ENCODE measurements around the gene PFDN5. TPM values are rescaled to one million over a fixed set of nuclear protein-coding genes. Genes with fewer than 3 reads are reported as not detected.

PFDN5 gene
- total and polyA plus RNA-seq, 2 experiments from 2014 or later: 199 to 567 TPM

DNA sequence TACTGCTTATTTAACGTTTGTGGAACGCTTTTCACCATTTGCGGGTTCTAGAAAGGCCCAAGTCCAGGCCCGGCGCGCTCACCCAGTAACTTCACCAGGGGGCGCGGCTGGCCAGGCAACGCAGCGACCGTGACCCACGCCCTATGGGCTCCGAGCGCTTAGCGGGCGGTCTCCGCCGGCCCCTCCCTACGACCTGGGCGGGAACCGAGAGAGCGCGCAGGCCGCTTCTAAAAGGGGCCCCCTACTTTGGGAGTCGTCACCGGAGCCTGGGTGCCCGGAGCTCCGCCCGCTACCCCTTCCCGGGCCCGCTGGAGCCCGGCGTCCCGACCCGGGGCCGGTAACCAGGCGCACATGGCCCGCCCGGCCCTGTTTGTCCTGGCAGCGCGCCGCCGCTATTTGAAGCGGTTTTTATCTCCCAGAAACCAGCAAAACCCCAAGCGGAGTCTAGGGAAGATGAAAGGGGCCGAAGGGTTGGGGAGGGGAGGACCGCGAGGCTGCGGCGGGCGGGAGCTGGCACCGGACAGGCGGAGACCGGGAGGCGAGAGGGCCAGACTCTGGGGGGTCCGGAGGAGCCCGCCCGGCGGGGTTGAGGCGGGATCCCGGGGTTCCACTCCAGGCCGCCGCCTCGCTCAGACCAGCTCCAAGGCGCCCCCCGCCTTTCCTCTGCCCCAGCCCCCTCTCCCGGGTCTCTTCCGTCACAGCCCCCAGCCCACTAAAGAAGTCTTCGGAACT is 29.6 kb downstream of the PFDN5 start:
- Histone ChIP-seq H3K4me3 (peak overlapping the region; percentile 85), H4K20me1 (replicated peaks; ENCODE audit: insufficient read depth) (no peaks in the 10 kb centered on the region), H3K4me2 (peak overlapping the region; percentile 85), H3K27me3 (ENCODE audit: insufficient read depth) (peaks cover 78% of the 10 kb centered on the region), H3K27ac (ENCODE audit: low read depth) (no peak overlapping the region), H3K36me3 (ENCODE audit: insufficient read depth) (no peaks in the 10 kb centered on the region; the same call in 1 of the 2 replicates), H3F3A (replicated peaks; ENCODE audit: low read depth) (peaks cover 16% of the 10 kb centered on the region), H3K79me2 (replicated peaks; ENCODE audit: insufficient read depth) (no peaks in the 10 kb centered on the region), H2AFZ (peak overlapping the region; percentile 98), H3K9me2 (ENCODE audit: insufficient read depth) (no peaks in the 10 kb centered on the region), H3K4me1 (ENCODE audit: insufficient read depth) (peaks cover 29% of the 10 kb centered on the region)
- ATAC-seq (peak; percentile 51), DNase-seq (ENCODE audit: low spot score) (peak; percentile 95)
- Mint-ChIP-seq H3K9me3 (no peaks in the 10 kb centered on the region; the same call in 2 of the 3 replicates), H3K36me3 (ENCODE audit: low read depth) (peaks cover 3% of the 10 kb centered on the region), H3K4me1 (peaks cover 29% of the 10 kb centered on the region), H3K27ac (no peak overlapping the region), H3K4me3 (peak overlapping the region; percentile 75), H3K27me3 (ENCODE audit: insufficient read depth, low read depth, poor library complexity) (peaks cover 66% of the 10 kb centered on the region)
- TF ChIP-seq NANOG (IDR thresholded peaks at IDR 0.05; ENCODE audit: borderline replicate concordance) (no peak), STAT1 (IDR thresholded peaks at IDR 0.05; ENCODE audit: unreplicated experiment) (no peak), POLR2AphosphoS5 (IDR thresholded peaks at IDR 0.05; ENCODE audit: low read depth) (peak; percentile 38; the same call in 1 of the 2 replicates), EZH2 (IDR thresholded peaks at IDR 0.05; ENCODE audit: low read depth, unreplicated experiment) (peak; percentile 56), ZNF331 (CRISPR knock-in tag; IDR thresholded peaks at IDR 0.05; ENCODE audit: low read depth) (no peak), ETS1 (IDR thresholded peaks at IDR 0.05) (no peak), EZH2phosphoT487 (IDR thresholded peaks at IDR 0.05; ENCODE audit: unreplicated experiment) (no peak), JUNB (IDR thresholded peaks at IDR 0.05; ENCODE audit: unreplicated experiment) (no peak), CREB1 (CRISPR knock-in tag; IDR thresholded peaks at IDR 0.05; ENCODE audit: low read depth) (0 out of 2 replicates have a peak, but pooled peaks have one; percentile 41), ZNF114 (CRISPR knock-in tag; IDR thresholded peaks at IDR 0.05) (no peak), REST (IDR thresholded peaks at IDR 0.05; ENCODE audit: unreplicated experiment) (no peak)
- TF ChIP-seq, protein P1, sequence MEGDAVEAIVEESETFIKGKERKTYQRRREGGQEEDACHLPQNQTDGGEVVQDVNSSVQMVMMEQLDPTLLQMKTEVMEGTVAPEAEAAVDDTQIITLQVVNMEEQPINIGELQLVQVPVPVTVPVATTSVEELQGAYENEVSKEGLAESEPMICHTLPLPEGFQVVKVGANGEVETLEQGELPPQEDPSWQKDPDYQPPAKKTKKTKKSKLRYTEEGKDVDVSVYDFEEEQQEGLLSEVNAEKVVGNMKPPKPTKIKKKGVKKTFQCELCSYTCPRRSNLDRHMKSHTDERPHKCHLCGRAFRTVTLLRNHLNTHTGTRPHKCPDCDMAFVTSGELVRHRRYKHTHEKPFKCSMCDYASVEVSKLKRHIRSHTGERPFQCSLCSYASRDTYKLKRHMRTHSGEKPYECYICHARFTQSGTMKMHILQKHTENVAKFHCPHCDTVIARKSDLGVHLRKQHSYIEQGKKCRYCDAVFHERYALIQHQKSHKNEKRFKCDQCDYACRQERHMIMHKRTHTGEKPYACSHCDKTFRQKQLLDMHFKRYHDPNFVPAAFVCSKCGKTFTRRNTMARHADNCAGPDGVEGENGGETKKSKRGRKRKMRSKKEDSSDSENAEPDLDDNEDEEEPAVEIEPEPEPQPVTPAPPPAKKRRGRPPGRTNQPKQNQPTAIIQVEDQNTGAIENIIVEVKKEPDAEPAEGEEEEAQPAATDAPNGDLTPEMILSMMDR (conservative IDR thresholded peaks at IDR 0.05; ENCODE audit: low read depth in 2 of 2): peak; percentile 66 to 88
- TF ChIP-seq, protein P2, sequence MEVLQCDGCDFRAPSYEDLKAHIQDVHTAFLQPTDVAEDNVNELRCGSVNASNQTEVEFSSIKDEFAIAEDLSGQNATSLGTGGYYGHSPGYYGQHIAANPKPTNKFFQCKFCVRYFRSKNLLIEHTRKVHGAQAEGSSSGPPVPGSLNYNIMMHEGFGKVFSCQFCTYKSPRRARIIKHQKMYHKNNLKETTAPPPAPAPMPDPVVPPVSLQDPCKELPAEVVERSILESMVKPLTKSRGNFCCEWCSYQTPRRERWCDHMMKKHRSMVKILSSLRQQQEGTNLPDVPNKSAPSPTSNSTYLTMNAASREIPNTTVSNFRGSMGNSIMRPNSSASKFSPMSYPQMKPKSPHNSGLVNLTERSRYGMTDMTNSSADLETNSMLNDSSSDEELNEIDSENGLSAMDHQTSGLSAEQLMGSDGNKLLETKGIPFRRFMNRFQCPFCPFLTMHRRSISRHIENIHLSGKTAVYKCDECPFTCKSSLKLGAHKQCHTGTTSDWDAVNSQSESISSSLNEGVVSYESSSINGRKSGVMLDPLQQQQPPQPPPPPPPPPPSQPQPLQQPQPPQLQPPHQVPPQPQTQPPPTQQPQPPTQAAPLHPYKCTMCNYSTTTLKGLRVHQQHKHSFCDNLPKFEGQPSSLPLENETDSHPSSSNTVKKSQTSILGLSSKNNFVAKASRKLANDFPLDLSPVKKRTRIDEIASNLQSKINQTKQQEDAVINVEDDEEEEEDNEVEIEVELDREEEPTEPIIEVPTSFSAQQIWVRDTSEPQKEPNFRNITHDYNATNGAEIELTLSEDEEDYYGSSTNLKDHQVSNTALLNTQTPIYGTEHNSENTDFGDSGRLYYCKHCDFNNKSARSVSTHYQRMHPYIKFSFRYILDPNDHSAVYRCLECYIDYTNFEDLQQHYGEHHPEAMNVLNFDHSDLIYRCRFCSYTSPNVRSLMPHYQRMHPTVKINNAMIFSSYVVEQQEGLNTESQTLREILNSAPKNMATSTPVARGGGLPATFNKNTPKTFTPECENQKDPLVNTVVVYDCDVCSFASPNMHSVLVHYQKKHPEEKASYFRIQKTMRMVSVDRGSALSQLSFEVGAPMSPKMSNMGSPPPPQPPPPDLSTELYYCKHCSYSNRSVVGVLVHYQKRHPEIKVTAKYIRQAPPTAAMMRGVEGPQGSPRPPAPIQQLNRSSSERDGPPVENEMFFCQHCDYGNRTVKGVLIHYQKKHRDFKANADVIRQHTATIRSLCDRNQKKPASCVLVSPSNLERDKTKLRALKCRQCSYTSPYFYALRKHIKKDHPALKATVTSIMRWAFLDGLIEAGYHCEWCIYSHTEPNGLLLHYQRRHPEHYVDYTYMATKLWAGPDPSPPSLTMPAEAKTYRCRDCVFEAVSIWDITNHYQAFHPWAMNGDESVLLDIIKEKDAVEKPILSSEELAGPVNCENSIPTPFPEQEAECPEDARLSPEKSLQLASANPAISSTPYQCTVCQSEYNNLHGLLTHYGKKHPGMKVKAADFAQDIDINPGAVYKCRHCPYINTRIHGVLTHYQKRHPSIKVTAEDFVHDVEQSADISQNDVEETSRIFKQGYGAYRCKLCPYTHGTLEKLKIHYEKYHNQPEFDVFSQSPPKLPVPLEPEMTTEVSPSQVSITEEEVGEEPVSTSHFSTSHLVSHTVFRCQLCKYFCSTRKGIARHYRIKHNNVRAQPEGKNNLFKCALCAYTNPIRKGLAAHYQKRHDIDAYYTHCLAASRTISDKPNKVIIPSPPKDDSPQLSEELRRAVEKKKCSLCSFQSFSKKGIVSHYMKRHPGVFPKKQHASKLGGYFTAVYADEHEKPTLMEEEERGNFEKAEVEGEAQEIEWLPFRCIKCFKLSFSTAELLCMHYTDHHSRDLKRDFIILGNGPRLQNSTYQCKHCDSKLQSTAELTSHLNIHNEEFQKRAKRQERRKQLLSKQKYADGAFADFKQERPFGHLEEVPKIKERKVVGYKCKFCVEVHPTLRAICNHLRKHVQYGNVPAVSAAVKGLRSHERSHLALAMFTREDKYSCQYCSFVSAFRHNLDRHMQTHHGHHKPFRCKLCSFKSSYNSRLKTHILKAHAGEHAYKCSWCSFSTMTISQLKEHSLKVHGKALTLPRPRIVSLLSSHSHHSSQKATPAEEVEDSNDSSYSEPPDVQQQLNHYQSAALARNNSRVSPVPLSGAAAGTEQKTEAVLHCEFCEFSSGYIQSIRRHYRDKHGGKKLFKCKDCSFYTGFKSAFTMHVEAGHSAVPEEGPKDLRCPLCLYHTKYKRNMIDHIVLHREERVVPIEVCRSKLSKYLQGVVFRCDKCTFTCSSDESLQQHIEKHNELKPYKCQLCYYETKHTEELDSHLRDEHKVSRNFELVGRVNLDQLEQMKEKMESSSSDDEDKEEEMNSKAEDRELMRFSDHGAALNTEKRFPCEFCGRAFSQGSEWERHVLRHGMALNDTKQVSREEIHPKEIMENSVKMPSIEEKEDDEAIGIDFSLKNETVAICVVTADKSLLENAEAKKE (CRISPR knock-in tag; IDR thresholded peaks at IDR 0.05): no peak

All from GM23338 (cell line).